ENCODE data around the gene TSC22D1.

DNA sequence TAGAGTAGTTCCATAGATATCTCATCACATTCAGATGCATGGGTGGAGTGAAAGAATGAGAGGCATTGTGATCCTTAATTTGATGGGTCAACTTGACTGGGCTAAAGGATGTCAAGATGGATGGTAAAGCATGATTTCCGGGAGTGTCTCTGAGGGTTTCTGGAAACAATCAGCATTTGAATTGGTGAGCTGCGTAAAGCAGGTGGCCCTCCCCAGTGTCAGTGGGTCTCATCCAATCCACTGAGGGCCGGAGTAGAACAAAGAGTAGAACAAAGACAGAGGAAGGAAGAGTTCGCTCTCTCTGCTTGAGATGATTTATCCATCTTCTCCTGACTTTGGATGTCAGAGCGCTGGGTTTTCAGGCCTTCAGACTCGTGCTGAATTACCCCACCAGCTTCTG, 159.4 kb downstream of the TSC22D1 start:
- no peak for TF ChIP-seq POLR2A (IDR thresholded peaks at IDR 0.05)
- TF ChIP-seq, protein P1, sequence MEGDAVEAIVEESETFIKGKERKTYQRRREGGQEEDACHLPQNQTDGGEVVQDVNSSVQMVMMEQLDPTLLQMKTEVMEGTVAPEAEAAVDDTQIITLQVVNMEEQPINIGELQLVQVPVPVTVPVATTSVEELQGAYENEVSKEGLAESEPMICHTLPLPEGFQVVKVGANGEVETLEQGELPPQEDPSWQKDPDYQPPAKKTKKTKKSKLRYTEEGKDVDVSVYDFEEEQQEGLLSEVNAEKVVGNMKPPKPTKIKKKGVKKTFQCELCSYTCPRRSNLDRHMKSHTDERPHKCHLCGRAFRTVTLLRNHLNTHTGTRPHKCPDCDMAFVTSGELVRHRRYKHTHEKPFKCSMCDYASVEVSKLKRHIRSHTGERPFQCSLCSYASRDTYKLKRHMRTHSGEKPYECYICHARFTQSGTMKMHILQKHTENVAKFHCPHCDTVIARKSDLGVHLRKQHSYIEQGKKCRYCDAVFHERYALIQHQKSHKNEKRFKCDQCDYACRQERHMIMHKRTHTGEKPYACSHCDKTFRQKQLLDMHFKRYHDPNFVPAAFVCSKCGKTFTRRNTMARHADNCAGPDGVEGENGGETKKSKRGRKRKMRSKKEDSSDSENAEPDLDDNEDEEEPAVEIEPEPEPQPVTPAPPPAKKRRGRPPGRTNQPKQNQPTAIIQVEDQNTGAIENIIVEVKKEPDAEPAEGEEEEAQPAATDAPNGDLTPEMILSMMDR (IDR thresholded peaks at IDR 0.05) = no peak
